Cardiac ventricle fibroblast (primary cell): ENCODE data around the gene FABP1. TPM values are rescaled to one million over a fixed set of nuclear protein-coding genes. Genes with fewer than 3 reads are reported as not detected.

Experiments
- total RNA-seq: library from RNA; depleted of rRNA; stranded (reverse); fragments of >200 nt; gene quantifications from 2 replicates; pipeline ENCODE4 v1.2.3, GENCODE V29; 2015

FABP1 gene
- not detected in 2 replicates for total RNA-seq

DNA sequence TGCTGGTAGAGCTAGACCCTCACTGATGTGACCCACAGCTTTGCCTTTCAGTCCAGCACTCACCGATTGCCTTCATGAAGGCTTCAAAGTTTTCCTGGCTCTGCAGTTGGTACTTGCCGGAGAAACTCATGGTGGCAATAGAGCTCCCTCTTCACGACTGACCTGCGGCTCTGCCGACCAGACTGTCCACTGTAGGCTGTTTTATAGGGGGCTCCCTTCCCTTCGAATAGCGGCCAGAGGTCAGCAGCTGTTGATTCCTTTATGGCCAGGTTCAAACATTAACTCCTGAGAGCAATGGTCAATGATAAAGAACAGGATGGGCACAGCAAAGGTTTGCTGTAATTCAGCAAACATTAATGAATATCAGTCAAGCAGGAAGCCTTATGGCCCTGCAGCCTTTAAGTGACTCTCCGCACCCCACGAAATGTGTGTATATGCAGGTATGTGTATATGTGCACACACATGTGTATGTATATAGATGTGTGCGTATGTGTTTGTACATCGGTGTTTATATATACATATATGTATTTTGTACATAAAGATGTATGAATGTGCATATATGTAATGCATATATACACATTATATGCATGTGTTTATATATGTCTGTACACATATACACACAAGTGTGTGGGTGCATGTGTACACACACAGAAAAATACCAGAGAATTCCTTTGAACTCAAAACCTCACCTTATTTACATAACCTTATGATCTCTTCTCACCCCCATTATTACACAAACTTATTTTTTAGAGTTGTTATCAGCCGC, at the start of gene FABP1:
TSS of gene FABP1 (minus strand) at position 175 of the 766 bp plus-strand sequence. CDS start at position 130, 45 bp downstream.

Other genes with a start within 250 kb of the FABP1 start
- not detected in 2 replicates for gene RNU2-63P, start 111.5 kb downstream of the FABP1 start, total RNA-seq
- 20.9 and 21.7 TPM in 2 replicates for gene KRCC1, start 72.3 kb downstream of the FABP1 start, total RNA-seq
- not detected in 2 replicates for gene SMYD1, start 60.2 kb downstream of the FABP1 start, total RNA-seq
- gene THNSL2, start 42.3 kb upstream of the FABP1 start, total RNA-seq, result 10.0 and 15.6 TPM in 2 replicates